ENCODE measurements around the gene LYRM4. TPM values are rescaled to one million over a fixed set of nuclear protein-coding genes. Genes with fewer than 3 reads are reported as not detected.

Gene LYRM4
- total RNA-seq, 1 experiment from 2014 or later = 52.8 TPM

DNA sequence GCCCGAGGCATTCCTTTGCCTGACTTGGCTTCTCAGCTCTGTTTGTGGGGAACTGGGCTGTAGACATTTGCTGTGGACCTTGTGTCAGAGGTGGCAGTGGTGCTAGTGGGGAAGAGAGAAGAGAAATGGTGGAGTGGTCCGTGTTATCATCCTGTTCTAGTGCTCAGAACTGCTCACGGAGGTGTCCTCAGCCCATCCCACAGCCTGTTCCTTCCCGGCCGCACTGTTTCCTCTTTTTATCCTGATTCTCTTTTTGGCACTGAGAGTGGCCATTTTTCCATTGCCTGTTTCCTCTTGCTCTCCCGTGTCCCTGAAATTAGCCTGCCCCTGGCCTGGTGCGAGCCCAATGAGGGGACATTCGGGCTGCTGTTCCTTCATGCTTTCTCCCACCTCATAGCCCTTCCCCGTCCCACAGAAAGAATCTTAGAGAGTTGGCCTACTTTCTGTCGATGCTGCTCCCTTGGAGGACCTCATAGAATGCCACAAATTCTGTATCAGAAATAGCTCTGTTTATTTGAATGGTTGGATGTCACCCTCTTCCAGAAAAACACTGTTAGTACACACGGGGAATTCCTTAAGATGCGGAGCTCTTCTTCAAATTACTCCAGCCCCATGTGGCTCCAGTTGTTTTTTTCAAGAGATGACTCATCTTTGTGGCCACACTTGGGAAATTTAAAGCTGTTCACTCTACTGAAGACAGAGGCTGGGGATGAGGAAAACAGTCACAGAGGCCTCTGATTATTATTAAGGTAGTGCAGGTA, 26.6 kb upstream of the LYRM4 start:
- H3K36me3 Mint-ChIP-seq (ENCODE audit: insufficient read depth, unreplicated experiment) = no peaks in the 10 kb centered on the region
- no peak for TF ChIP-seq CTCF (IDR thresholded peaks at IDR 0.05; ENCODE audit: insufficient read depth in 1 of 2, low read depth in 1 of 2, low read length in 1 of 2, severe bottlenecking in 1 of 2, unreplicated experiment in 1 of 2)
- H3K27me3 Mint-ChIP-seq (ENCODE audit: insufficient read depth, unreplicated experiment) = no peaks in the 10 kb centered on the region
- Histone ChIP-seq H3K9me3 (no peaks in the 10 kb centered on the region), H3K36me3 (ENCODE audit: control insufficient read depth, insufficient read depth, low read length) (no peaks in the 10 kb centered on the region), H3K4me1 (no peaks in the 10 kb centered on the region), H3K4me3 (ENCODE audit: low read depth, low read length) (no peak overlapping the region), H3K27me3 (replicated peaks; ENCODE audit: control insufficient read depth, insufficient read depth, low read length) (no peaks in the 10 kb centered on the region)
- ChIA-PET POLR2A (no interaction called here), CTCF (no interaction called here)
- no peak for DNase-seq
- H3K27ac Mint-ChIP-seq (ENCODE audit: unreplicated experiment) = no peak overlapping the region
- intact Hi-C loops (cut with micrococcal nuclease; ENCODE audit: unreplicated experiment) = no loop called here
- no peak overlapping the region for H3K4me3 Mint-ChIP-seq (ENCODE audit: unreplicated experiment)
- H3K9me3 Mint-ChIP-seq (ENCODE audit: unreplicated experiment) = no peaks in the 10 kb centered on the region
- BruUV-seq (replicated peaks) = no TSS peak
- H3K4me1 Mint-ChIP-seq (ENCODE audit: low read depth, unreplicated experiment) = no peaks in the 10 kb centered on the region

DNA sequence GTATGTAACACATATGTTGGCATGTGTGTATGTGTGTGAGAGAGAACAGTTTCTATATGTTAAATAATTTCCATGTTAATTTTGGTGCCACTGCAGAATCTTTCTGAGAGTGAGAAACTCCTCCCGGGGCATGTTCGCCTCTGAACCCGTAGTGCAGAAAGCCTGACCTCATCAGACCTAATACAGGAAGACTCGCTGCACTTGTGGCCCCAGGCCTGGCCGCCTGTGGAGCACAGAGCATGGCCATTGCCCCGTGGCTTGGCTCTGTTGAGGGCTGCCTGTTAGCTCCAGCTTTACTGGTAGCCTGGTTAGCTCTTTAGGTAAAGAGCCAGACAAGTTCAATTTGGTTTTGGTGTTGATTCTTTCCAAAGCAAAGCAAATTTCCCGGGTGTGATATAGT, 26.0 kb upstream of the LYRM4 start:
- H3K27ac Mint-ChIP-seq (ENCODE audit: unreplicated experiment) = no peak overlapping the region
- ChIA-PET POLR2A (no interaction called here), CTCF (no interaction called here)
- no peak for TF ChIP-seq CTCF (IDR thresholded peaks at IDR 0.05; ENCODE audit: insufficient read depth in 1 of 2, low read depth in 1 of 2, low read length in 1 of 2, severe bottlenecking in 1 of 2, unreplicated experiment in 1 of 2)
- Histone ChIP-seq H3K27me3 (replicated peaks; ENCODE audit: control insufficient read depth, insufficient read depth, low read length) (no peaks in the 10 kb centered on the region), H3K4me1 (no peaks in the 10 kb centered on the region), H3K9me3 (no peaks in the 10 kb centered on the region), H3K4me3 (ENCODE audit: low read depth, low read length) (no peak overlapping the region), H3K36me3 (ENCODE audit: control insufficient read depth, insufficient read depth, low read length) (no peaks in the 10 kb centered on the region)
- no TSS peak for BruUV-seq (replicated peaks)
- H3K4me1 Mint-ChIP-seq (ENCODE audit: low read depth, unreplicated experiment) = no peaks in the 10 kb centered on the region
- no peak for DNase-seq
- intact Hi-C loops (cut with micrococcal nuclease; ENCODE audit: unreplicated experiment) = no loop called here
- H3K27me3 Mint-ChIP-seq (ENCODE audit: insufficient read depth, unreplicated experiment) = no peaks in the 10 kb centered on the region
- no peaks in the 10 kb centered on the region for H3K36me3 Mint-ChIP-seq (ENCODE audit: insufficient read depth, unreplicated experiment)
- no peak overlapping the region for H3K4me3 Mint-ChIP-seq (ENCODE audit: unreplicated experiment)
- H3K9me3 Mint-ChIP-seq (ENCODE audit: unreplicated experiment) = no peaks in the 10 kb centered on the region

GRCh38 chr6:5285526-5285925, 24.8 kb upstream of the LYRM4 start:
- Histone ChIP-seq H3K4me1 (no peaks in the 10 kb centered on the region), H3K9me3 (no peaks in the 10 kb centered on the region), H3K4me3 (ENCODE audit: low read depth, low read length) (no peak overlapping the region), H3K27me3 (replicated peaks; ENCODE audit: control insufficient read depth, insufficient read depth, low read length) (no peaks in the 10 kb centered on the region), H3K36me3 (ENCODE audit: control insufficient read depth, insufficient read depth, low read length) (no peaks in the 10 kb centered on the region)
- no peaks in the 10 kb centered on the region for H3K9me3 Mint-ChIP-seq (ENCODE audit: unreplicated experiment)
- no peaks in the 10 kb centered on the region for H3K36me3 Mint-ChIP-seq (ENCODE audit: insufficient read depth, unreplicated experiment)
- POLR2A ChIA-PET = no interaction called here
- DNase-seq = no peak
- BruUV-seq (replicated peaks) = no TSS peak
- CTCF ChIA-PET = no interaction called here
- H3K27me3 Mint-ChIP-seq (ENCODE audit: insufficient read depth, unreplicated experiment) = no peaks in the 10 kb centered on the region
- intact Hi-C loops (cut with micrococcal nuclease; ENCODE audit: unreplicated experiment) = no loop called here
- TF ChIP-seq CTCF (IDR thresholded peaks at IDR 0.05; ENCODE audit: insufficient read depth in 1 of 2, low read depth in 1 of 2, low read length in 1 of 2, severe bottlenecking in 1 of 2, unreplicated experiment in 1 of 2) = no peak
- H3K4me1 Mint-ChIP-seq (ENCODE audit: low read depth, unreplicated experiment) = no peaks in the 10 kb centered on the region
- no peak overlapping the region for H3K4me3 Mint-ChIP-seq (ENCODE audit: unreplicated experiment)
- no peak overlapping the region for H3K27ac Mint-ChIP-seq (ENCODE audit: unreplicated experiment)

Data from Caco-2 (cell line).